Endothelial cell of umbilical vein (primary cell): Measurements from ENCODE around the gene PDE4C. TPM values are rescaled to one million over a fixed set of nuclear protein-coding genes. Genes with fewer than 3 reads are reported as not detected.

Experiments
- BruUV-seq: library from RNA; stranded (reverse); fragments of 400-500 nt; replicated peaks from 2 replicates; lab custom pipeline; 2021; lab: Mats Ljungman, UMichigan
- CTCF ChIA-PET: fragments of 300-600, 350-600 bp; sonication (Branson Sonifier 250); formaldehyde crosslinking; loops from one replicate; lab custom pipeline; 2021; ENCODE audit warnings: antibody characterized with exemption, inconsistent platforms; lab: Charles Lee
- POLR2A ChIA-PET: fragments of 300-600, 350-600 bp; sonication (Branson Sonifier 250); formaldehyde crosslinking; loops from one replicate; lab custom pipeline; 2021; ENCODE audit warnings: antibody characterized with exemption, inconsistent platforms; lab: Charles Lee
- DNase-seq: peaks from one replicate; pipeline ENCODE4 v3.0.0-alpha.2; 2011; ENCODE audit warnings: low read depth, low spot score
- FAIRE-seq: peaks from 2 replicates; lab custom pipeline; 2011; peaks lifted over from hg19 to GRCh38; lab: Jason Lieb, UNC
- H2AFZ ChIP-seq: 2 replicates; pipeline ENCODE4 v1.6.0; 2012; ENCODE audit warnings: low read depth, low read length, control low read depth, inconsistent platforms
- H3K27ac ChIP-seq: 2 replicates; pipeline ENCODE4 v1.5.1; 2011; ENCODE audit warnings: low read depth, mild to moderate bottlenecking, control low read depth, low read length, moderate library complexity; ENCODE audit not compliant: insufficient read depth
- H3K27me3 ChIP-seq, 2 experiments: 2 replicates each; pipeline versions ENCODE4 v1.6.0 to v1.6.1; 2011; ENCODE audit warnings: low read length in 2 of 2, mixed read lengths in 1 of 2; ENCODE audit not compliant: control insufficient read depth in 2 of 2, insufficient read depth in 2 of 2
- H3K36me3 ChIP-seq, 2 experiments: 2 replicates in 1 of 2; 3 replicates in 1 of 2; pipeline ENCODE4 v1.5.1; 2011; ENCODE audit warnings: low read length in 2 of 2, mild to moderate bottlenecking in 1 of 2, moderate library complexity in 1 of 2; ENCODE audit not compliant: control insufficient read depth in 2 of 2, insufficient read depth in 2 of 2; ENCODE audit errors: extremely low read depth in 1 of 2
- H3K4me1 ChIP-seq: 3 replicates; pipeline ENCODE4 v1.5.1; 2011; ENCODE audit warnings: mild to moderate bottlenecking, low read length; ENCODE audit not compliant: control insufficient read depth, insufficient read depth; ENCODE audit errors: extremely low read depth
- H3K4me2 ChIP-seq: 2 replicates; pipeline ENCODE4 v1.6.1; 2011; ENCODE audit warnings: low read length, control low read depth, mixed read lengths; ENCODE audit not compliant: insufficient read depth
- H3K4me3 ChIP-seq, 3 experiments: fragments of 200-600 bp in 1 of 3; sonication (generic), shearing (Covaris generic) in 1 of 3; replicated peaks in 1 of 3; 2 replicates each; pipeline ENCODE4 v1.5.1; 2011 to 2016; ENCODE audit warnings: control low read depth in 3 of 3, low read length in 3 of 3, mild to moderate bottlenecking in 2 of 3, inconsistent platforms in 1 of 3, low read depth in 1 of 3, moderate library complexity in 1 of 3; ENCODE audit not compliant: insufficient read depth in 1 of 3
- H3K79me2 ChIP-seq: 2 replicates; pipeline ENCODE4 v1.6.0; 2012; ENCODE audit warnings: low read length, inconsistent platforms; ENCODE audit not compliant: control insufficient read depth, insufficient read depth
- H3K9ac ChIP-seq: replicated peaks from 2 replicates; pipeline ENCODE3; 2011; ENCODE audit warnings: low read length, control low read depth; ENCODE audit not compliant: insufficient read depth; ENCODE audit errors: extremely low read depth
- H3K9me1 ChIP-seq: replicated peaks from 3 replicates; pipeline ENCODE4 v1.6.0; 2011; ENCODE audit warnings: mild to moderate bottlenecking, low read length; ENCODE audit not compliant: control insufficient read depth, insufficient read depth; ENCODE audit errors: extremely low read depth
- H3K9me3 ChIP-seq: replicated peaks from 2 replicates; pipeline ENCODE4 v1.5.1; 2012; ENCODE audit warnings: low read length, inconsistent platforms; ENCODE audit not compliant: control insufficient read depth, insufficient read depth
- H4K20me1 ChIP-seq: replicated peaks from 2 replicates; pipeline ENCODE3; 2011; ENCODE audit warnings: mild to moderate bottlenecking, low read length; ENCODE audit not compliant: control insufficient read depth, insufficient read depth; ENCODE audit errors: extremely low read depth
- EZH2 ChIP-seq: IDR thresholded peaks from 2 replicates; pipeline ENCODE4 v1.6.1; 2012; ENCODE audit warnings: borderline replicate concordance, low read depth, mild to moderate bottlenecking, moderate library complexity, low read length, inconsistent platforms; ENCODE audit not compliant: severe bottlenecking
- FOS ChIP-seq: IDR thresholded peaks from 2 replicates; pipeline ENCODE4 v1.6.1; 2011; ENCODE audit warnings: mild to moderate bottlenecking, low read length, moderate library complexity, borderline replicate concordance; ENCODE audit not compliant: insufficient read depth
- GATA2 ChIP-seq: IDR thresholded peaks from 2 replicates; pipeline ENCODE4 v1.7.0; 2011; ENCODE audit warnings: low read depth, mild to moderate bottlenecking, moderate library complexity, mixed read lengths, low read length; ENCODE audit not compliant: insufficient read length, insufficient read depth
- JUN ChIP-seq: IDR thresholded peaks from 2 replicates; pipeline ENCODE4 v1.6.1; 2011; ENCODE audit warnings: borderline replicate concordance, low read depth; ENCODE audit not compliant: insufficient read length, insufficient read depth
- MAX ChIP-seq: IDR thresholded peaks from 2 replicates; pipeline ENCODE4 v1.6.1; 2011; ENCODE audit not compliant: insufficient read depth, insufficient read length
- MYC ChIP-seq: IDR thresholded peaks from one replicate; pipeline ENCODE4 v1.6.1; 2011; ENCODE audit warnings: mild to moderate bottlenecking, low read depth, low read length
- POLR2A ChIP-seq: IDR thresholded peaks from 2 replicates; pipeline ENCODE4 v1.6.1; 2012; ENCODE audit warnings: low read depth, mild to moderate bottlenecking, control low read depth, low read length
- POLR2AphosphoS5 ChIP-seq: IDR thresholded peaks from 2 replicates; pipeline ENCODE4 v1.6.1; 2012; ENCODE audit warnings: low read depth, mild to moderate bottlenecking, control low read depth, low read length, moderate library complexity; ENCODE audit not compliant: insufficient read depth
- dilution Hi-C: fragments of 300-500 bp; cut with MboI; formaldehyde crosslinking; loops from one replicate; pipeline ENCODE4 v1.15.0; 2019; ENCODE audit warnings: low sequenced_read_pairs; ENCODE audit not compliant: extremely low pct_ligation_motif_present
- intact Hi-C: fragments of 100-400 bp; cut with micrococcal nuclease; formaldehyde crosslinking; loops from one replicate; pipeline ENCODE4 v1.10.0; 2022
- polyA plus RNA-seq, 4 experiments: library from polyadenylated mRNA; depleted of rRNA in 3 of 4; stranded (reverse) in 3 of 4; unstranded in 1 of 4; fragments of >200 nt; gene quantifications; 2 replicates each; pipeline versions ENCODE4 v1.2.1 to v1.2.3, GENCODE V29; 2011 to 2012; ENCODE audit warnings: missing spikeins in 1 of 4
- total RNA-seq: library from RNA; stranded (reverse); gene quantifications from 2 replicates; pipeline ENCODE4 v1.2.3, GENCODE V29; 2021
- TF ChIP-seq, protein P1 (sequence below), 2 donors: IDR thresholded peaks; 1 replicate in 1 of 2; 2 replicates in 1 of 2; pipeline ENCODE4 v1.5.1; 2011; ENCODE audit warnings: low read length in 2 of 2, mild to moderate bottlenecking in 2 of 2, moderate library complexity in 2 of 2, control low read depth in 1 of 2, inconsistent platforms in 1 of 2, low read depth in 1 of 2; ENCODE audit not compliant: insufficient read depth in 1 of 2; ENCODE audit errors: extremely low read depth in 1 of 2

Gene PDE4C
- total and polyA plus RNA-seq, 2 donors (not counting 3 experiments of a cell fraction or from before 2014, with no cell fraction given), result 0.29 to 0.97 TPM

GRCh38 chr19:18259893-18260292, 33.7 kb upstream of the PDE4C start:
- Histone ChIP-seq H3K27ac (no peak overlapping the region), H3K9me1 (no peaks in the 10 kb centered on the region), H3K79me2 (no peaks in the 10 kb centered on the region), H2AFZ (no peak overlapping the region), H3K36me3 (no peaks in the 10 kb centered on the region), H4K20me1 (no peaks in the 10 kb centered on the region), H3K4me1 (no peaks in the 10 kb centered on the region), H3K9ac (no peak overlapping the region), H3K9me3 (no peaks in the 10 kb centered on the region), H3K4me3 (no peak overlapping the region), H3K4me2 (no peak overlapping the region), H3K27me3 (peaks cover 0 to 1% of the 10 kb centered on the region in 2 experiments)
- DNase-seq (no peak), FAIRE-seq (no peak)
- dilution Hi-C loops (no loop called here), intact Hi-C loops (no loop called here)
- TF ChIP-seq MAX (no peak), POLR2AphosphoS5 (no peak), FOS (no peak), JUN (no peak), GATA2 (no peak), POLR2A (no peak), MYC (no peak), EZH2 (no peak)
- TF ChIP-seq, protein P1, sequence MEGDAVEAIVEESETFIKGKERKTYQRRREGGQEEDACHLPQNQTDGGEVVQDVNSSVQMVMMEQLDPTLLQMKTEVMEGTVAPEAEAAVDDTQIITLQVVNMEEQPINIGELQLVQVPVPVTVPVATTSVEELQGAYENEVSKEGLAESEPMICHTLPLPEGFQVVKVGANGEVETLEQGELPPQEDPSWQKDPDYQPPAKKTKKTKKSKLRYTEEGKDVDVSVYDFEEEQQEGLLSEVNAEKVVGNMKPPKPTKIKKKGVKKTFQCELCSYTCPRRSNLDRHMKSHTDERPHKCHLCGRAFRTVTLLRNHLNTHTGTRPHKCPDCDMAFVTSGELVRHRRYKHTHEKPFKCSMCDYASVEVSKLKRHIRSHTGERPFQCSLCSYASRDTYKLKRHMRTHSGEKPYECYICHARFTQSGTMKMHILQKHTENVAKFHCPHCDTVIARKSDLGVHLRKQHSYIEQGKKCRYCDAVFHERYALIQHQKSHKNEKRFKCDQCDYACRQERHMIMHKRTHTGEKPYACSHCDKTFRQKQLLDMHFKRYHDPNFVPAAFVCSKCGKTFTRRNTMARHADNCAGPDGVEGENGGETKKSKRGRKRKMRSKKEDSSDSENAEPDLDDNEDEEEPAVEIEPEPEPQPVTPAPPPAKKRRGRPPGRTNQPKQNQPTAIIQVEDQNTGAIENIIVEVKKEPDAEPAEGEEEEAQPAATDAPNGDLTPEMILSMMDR (IDR thresholded peaks at IDR 0.05; ENCODE audit: extremely low read depth in 1 of 2, insufficient read depth in 1 of 2, low read depth in 1 of 2, low read length in 2 of 2), result no peak
- CTCF ChIA-PET, result interaction anchor here (0.6 to 2.5 kb wide), 2 partner anchors 8 to 18 kb away, joined by 4 to 14 read pairs; no protein-coding TSS in a partner anchor
- POLR2A ChIA-PET, result no interaction called here
- BruUV-seq, result no TSS peak
